Endothelial cell of hepatic sinusoid (primary cell): ENCODE data around the gene MYLK2.

Experiments
- in situ Hi-C: cut with HindIII; loops from 2 replicates; pipeline ENCODE4 v1.10.0; 2017; ENCODE audit warnings: low sequenced_read_pairs

MYLK2 gene

GRCh38 chr20:31869673-31869941, 50.5 kb downstream of the MYLK2 start:
- in situ Hi-C loops, result loop anchor here (5.0 to 10.0 kb wide), 2 partner anchors 73 to 215 kb away; no protein-coding TSS in a partner anchor

DNA sequence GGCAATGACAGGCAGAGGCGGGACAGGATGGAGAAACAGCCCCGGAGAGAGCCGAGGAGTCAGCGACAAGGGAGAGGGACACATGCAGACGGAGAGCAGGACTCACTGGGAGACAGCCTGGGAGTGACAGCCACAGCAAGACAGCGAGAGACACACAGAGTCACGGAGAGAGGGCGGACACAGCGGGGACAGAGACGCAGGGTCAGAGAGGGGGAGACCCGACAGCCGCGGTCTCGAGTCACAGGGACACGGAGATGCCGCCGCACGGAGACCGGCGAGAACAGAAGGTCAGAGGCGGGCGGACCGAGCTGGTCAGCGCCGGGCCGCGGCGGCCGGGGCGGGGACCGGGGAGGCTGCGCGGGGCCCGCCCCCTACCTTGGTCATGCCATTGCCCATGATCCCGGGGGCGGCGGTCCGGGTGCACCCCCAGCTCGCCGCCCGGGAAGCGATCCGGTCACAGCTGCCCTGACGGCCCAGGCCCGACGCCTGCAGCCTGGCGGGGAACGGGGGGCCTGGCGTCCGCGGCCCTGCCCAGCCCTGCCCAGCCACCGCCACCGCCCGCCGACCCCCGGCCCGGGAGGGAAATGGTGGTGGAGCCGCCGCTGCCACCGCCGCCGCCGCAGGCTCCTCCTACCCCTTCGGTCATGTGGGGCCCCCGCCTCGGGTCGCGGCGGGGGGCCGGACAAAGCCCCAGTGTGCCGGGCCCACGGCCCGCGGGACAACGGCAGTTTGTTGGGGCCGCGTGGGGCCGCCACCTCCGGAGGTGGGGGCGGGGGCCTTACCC, 51.0 kb downstream of the MYLK2 start, which contains the start of the genes DUSP15 and TTLL9:
DUSP15 (minus strand) TSS at position 586 of the 784 bp plus-strand sequence; CDS start at position 396, 190 bp downstream.
TTLL9 (plus strand) TSS at position 693 of the 784 bp plus-strand sequence. CDS start 493 bp downstream, outside the sequence.
- in situ Hi-C loops, result loop anchor here (5.0 to 10.0 kb wide), 2 partner anchors 72 to 215 kb away; no protein-coding TSS in a partner anchor

DNA sequence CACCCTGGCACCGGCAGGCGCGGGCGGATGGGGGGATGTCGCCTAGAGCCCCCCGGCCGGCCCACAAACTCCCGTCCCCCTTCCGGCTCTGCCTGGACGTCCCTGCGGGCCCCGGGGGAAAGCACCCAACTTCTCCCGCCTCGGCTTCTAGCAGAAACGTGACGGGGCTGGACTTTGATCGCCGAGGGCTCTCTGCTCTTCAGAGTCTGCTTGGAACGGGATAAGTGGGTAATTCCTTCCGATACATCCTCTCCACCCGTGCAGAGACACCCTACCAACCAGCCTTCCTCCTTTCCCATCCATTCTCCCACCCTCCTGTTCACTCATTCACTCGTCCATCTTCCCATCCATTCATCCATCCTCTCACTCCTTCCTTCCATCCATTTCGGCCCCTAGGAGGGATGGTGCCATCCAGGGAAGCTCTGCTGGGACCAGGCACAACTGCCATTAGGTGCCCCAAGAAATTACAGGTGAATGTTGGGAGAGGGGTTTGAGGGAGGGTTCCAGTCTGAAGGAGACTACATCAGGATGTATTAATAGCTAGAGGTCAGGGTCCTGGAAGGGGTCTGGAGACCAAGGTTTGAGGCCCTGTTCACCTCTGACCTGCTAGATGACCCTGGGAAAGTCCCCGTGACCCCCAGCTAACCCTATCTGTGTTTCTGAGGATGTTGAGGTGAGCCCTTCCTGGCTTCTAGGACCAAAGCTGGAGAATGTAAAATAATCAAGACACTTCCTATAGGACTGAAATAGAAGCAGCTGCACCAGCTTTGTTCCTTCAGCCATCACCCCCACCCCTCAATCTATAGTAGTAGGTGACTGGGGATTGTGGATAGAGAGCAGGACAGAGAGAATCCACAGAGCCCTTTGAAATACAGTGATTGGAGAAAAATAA, 51.8 kb downstream of the MYLK2 start:
- in situ Hi-C loops, result no loop called here

DNA sequence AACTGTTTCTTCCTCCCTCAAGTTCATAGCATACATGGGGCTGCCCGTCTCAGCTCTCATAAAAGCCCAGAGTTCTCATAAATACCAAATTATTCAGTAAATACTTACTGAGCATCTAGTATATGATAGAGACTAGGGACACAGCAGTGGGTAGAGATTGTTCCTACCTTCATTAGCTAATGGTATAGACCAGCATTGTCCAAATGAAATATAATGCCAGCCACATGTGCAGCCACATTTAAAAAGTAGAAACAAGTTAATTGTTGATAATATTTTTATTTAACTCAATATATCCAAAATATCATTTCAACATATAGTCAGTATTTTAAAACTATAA, 52.4 kb downstream of the MYLK2 start:
- in situ Hi-C loops, result no loop called here

GRCh38 chr20:31872406-31872805, 53.2 kb downstream of the MYLK2 start:
- in situ Hi-C loops, result no loop called here

GRCh38 chr20:31875671-31876070, 56.5 kb downstream of the MYLK2 start:
- in situ Hi-C loops, result no loop called here

DNA sequence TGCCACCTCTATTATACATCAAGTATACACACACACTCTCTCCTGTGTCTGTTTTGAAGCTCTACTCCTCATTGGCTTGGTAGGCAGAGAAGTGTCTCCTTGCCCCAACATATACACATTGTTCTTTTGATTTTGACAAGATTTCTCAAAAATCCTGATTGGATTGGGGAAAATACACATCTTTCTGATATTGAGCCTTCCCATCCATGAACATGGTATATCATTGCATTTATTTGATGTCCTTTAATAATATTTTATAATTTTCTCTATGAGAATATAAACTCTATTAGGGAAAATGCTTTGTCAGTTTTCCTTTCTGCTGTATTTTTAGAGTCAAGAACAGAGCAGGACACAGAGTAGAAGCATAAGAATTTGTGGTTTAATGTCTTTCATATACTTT, 58.5 kb downstream of the MYLK2 start:
- in situ Hi-C loops, result no loop called here

DNA sequence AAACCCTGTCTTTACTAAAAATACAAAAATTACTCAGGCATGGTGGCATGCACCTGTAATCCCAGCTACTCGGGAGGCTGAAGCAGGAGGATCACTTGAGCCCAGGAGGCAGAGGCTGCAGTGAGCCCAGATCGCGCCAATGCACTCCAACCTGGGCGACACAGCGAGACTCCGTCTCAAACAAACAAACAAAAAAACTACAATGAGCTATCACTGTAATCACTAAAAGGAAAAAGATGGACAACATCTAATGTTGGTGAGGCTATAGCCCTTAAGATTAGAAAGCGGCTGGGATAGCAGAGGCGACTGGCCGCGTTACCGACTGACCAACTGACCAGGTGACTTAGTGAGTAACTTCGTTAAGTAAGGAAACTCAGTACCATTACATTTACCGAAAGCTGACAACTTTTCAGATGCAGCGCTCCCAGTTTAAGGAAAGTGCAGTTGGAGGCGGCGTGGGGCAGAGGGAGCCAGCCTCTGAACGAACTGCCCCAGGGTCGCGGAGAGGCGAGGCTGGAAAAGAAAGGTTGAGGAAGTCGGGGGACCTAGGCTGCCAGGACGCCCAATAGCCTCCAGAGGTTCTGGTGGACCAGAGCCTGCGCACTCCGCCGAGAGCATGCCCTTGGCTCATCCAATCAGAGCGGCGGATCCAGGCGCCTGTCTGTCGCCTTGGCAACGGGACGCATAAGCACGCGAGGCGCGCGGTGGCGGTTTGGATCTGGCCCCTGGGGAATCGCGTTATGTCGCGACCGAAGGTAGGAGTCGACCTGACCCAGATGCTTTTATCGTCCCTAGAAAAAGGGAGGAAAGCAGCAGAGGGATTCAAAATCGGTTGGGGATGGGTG, 60.2 kb downstream of the MYLK2 start:
- in situ Hi-C loops, result no loop called here

DNA sequence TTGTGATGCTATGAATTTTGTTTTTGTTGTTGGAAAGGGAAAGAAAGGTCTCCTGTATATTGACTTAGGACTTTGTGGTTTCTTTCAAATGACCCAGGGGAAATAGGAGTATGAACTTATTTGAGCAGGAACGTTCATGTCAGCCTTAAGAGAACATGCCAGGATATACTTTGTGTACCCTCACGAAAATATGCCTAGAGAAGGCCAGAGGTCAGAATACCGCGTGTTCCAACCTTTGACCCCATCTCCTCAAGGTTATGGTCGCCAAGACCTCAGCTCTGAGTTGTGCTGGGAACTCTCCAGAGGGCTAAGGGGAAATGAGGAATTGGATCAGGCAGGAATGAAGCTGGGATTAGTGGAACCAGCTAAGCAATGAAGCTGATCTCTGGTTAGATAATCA, 62.8 kb downstream of the MYLK2 start:
- in situ Hi-C loops, result no loop called here

DNA sequence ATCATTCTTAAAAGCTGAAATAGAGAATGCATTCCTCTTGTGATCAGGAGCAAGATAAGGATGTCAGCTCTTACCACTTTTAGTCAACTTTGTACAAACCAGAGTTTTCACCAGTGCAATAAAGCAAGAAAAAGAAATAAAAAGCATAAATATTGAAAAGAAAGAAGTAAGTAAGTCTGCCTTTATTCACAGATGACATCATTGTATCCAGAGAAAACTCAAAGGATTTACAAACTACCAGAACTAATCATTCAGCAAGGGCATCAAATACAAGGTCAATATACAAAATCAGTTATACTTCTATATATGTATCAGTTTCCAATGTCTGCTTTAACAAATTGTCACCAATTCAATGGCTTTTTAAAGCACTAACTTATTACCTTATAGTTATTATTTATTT, 64.7 kb downstream of the MYLK2 start:
- in situ Hi-C loops, result no loop called here
